SU-DHL-6 (cell line): ENCODE measurements around the gene CSPG5.

Source experiments
- H2AFZ ChIP-seq: fragments of 200-600 bp; sonication (generic); 2 replicates; pipeline ENCODE4 v1.6.1; 2014; ENCODE audit warnings: low read depth, mild to moderate bottlenecking, moderate library complexity, mixed read lengths, antibody characterized with exemption, low read length; ENCODE audit not compliant: severe bottlenecking
- H3F3A ChIP-seq: fragments of 200-600 bp; shearing (Covaris generic); 2 replicates; pipeline ENCODE4 v1.6.0; 2016; ENCODE audit warnings: antibody characterized with exemption, mild to moderate bottlenecking; ENCODE audit not compliant: insufficient read depth
- H3K27ac ChIP-seq: fragments of 200-600 bp; sonication (generic); 2 replicates; pipeline ENCODE4 v1.5.1; 2016; ENCODE audit warnings: low read depth, mild to moderate bottlenecking, low read length, moderate library complexity, mixed read lengths
- H3K27me3 ChIP-seq: fragments of 200-600 bp; sonication (generic), shearing (Covaris generic); 2 replicates; pipeline ENCODE4 v1.6.0; 2014; ENCODE audit warnings: mild to moderate bottlenecking, low read length
- H3K36me3 ChIP-seq: fragments of 200-600 bp; sonication (generic); 2 replicates; pipeline ENCODE4 v1.6.1; 2014; ENCODE audit warnings: mild to moderate bottlenecking, low read length, mixed read lengths
- H3K4me2 ChIP-seq: fragments of 300-600, 200-600 bp; shearing (Covaris generic), sonication (generic); 2 replicates; pipeline ENCODE4 v1.6.0; 2014; ENCODE audit warnings: low read length, low read depth, mild to moderate bottlenecking; ENCODE audit not compliant: poor library complexity, severe bottlenecking
- H3K4me3 ChIP-seq: fragments of 200-600 bp; sonication (generic); 2 replicates; pipeline ENCODE4 v1.5.1; 2014; ENCODE audit warnings: antibody characterized with exemption, low read length, mild to moderate bottlenecking, mixed read lengths; ENCODE audit not compliant: insufficient read depth, poor library complexity, severe bottlenecking
- H3K79me2 ChIP-seq: fragments of 200-600 bp; sonication (generic); 2 replicates; pipeline ENCODE4 v1.6.1; 2014; ENCODE audit warnings: mild to moderate bottlenecking, low read length, moderate library complexity; ENCODE audit not compliant: insufficient read depth
- H3K9ac ChIP-seq: fragments of 200-600 bp; sonication (generic); 2 replicates; pipeline ENCODE4 v1.7.0; 2014; ENCODE audit warnings: mild to moderate bottlenecking, low read length
- H3K9me2 ChIP-seq: fragments of 200-600 bp; sonication (generic); replicated peaks from 2 replicates; pipeline ENCODE4 v1.6.1; 2014; ENCODE audit warnings: low read length; ENCODE audit not compliant: insufficient read depth
- H3K9me3 ChIP-seq: fragments of 200-600 bp; sonication (generic); 2 replicates; pipeline ENCODE4 v1.6.1; 2014; ENCODE audit warnings: low read length, mixed read lengths; ENCODE audit not compliant: insufficient read depth
- H4K20me1 ChIP-seq: fragments of 200-600 bp; sonication (generic); 2 replicates; pipeline ENCODE4 v1.6.1; 2014; ENCODE audit warnings: low read depth, mild to moderate bottlenecking, antibody characterized with exemption, low read length, moderate library complexity, mixed read lengths
- CTCF ChIP-seq: fragments of 200-600 bp; sonication (generic); IDR thresholded peaks from one replicate; pipeline ENCODE4 v1.5.1; 2017; ENCODE audit warnings: antibody characterized with exemption, mild to moderate bottlenecking, low read length, moderate library complexity; ENCODE audit not compliant: insufficient read depth, poor library complexity, severe bottlenecking
- EZH2phosphoT487 ChIP-seq: fragments of 200-600 bp; sonication (generic), shearing (Covaris generic); conservative IDR thresholded peaks from 2 replicates; pipeline ENCODE4 v1.6.1; 2018; ENCODE audit warnings: mild to moderate bottlenecking, antibody characterized with exemption, low read length, moderate library complexity, mixed read lengths

The CSPG5 gene

GRCh38 chr3:47523310-47524073 is 55.2 kb downstream of the CSPG5 start:
- H2AFZ ChIP-seq, result no peak overlapping the region
- TF ChIP-seq CTCF (no peak), EZH2phosphoT487 (no peak)

GRCh38 chr3:47522082-47522987 is 56.3 kb downstream of the CSPG5 start:
- no peaks in the 10 kb centered on the region for H4K20me1 ChIP-seq
- peak; percentile 82 for TF ChIP-seq CTCF
- TF ChIP-seq EZH2phosphoT487, result no peak
- H2AFZ ChIP-seq, result peak overlapping the region; percentile 87
- no peaks in the 10 kb centered on the region for H3K36me3 ChIP-seq
- no peaks in the 10 kb centered on the region for H3K9me2 ChIP-seq
- no peak overlapping the region for H3K27ac ChIP-seq
- H3F3A ChIP-seq, result no peaks in the 10 kb centered on the region
- H3K27me3 ChIP-seq, result no peaks in the 10 kb centered on the region
- no peaks in the 10 kb centered on the region for H3K79me2 ChIP-seq
- H3K4me3 ChIP-seq, result no peak overlapping the region
- no peak overlapping the region for H3K4me2 ChIP-seq
- H3K9ac ChIP-seq, result peak overlapping the region; percentile 35; the same call in 1 of the 2 replicates
- no peaks in the 10 kb centered on the region for H3K9me3 ChIP-seq

More at GRCh38 chr3:47523310-47524073, 55.2 kb downstream of the CSPG5 start:
- Histone ChIP-seq H3K79me2 (no peaks in the 10 kb centered on the region), H3K9me3 (no peaks in the 10 kb centered on the region), H3K36me3 (no peaks in the 10 kb centered on the region), H3K27me3 (no peaks in the 10 kb centered on the region), H3K27ac (no peak overlapping the region), H3F3A (no peaks in the 10 kb centered on the region), H3K4me2 (no peak overlapping the region), H3K4me3 (no peak overlapping the region), H3K9ac (no peak overlapping the region), H3K9me2 (no peaks in the 10 kb centered on the region), H4K20me1 (no peaks in the 10 kb centered on the region)

GRCh38 chr3:47520756-47521155 is 57.9 kb downstream of the CSPG5 start:
- Histone ChIP-seq H3K36me3 (no peaks in the 10 kb centered on the region), H3F3A (peaks cover 3% of the 10 kb centered on the region; the same call in 1 of the 2 replicates), H3K9ac (no peak overlapping the region), H3K4me3 (no peak overlapping the region), H4K20me1 (no peaks in the 10 kb centered on the region), H3K9me2 (no peaks in the 10 kb centered on the region), H3K9me3 (no peaks in the 10 kb centered on the region), H3K27ac (no peak overlapping the region), H3K4me2 (no peak overlapping the region), H3K27me3 (no peaks in the 10 kb centered on the region), H2AFZ (no peak overlapping the region), H3K79me2 (no peaks in the 10 kb centered on the region)
- TF ChIP-seq EZH2phosphoT487, result no peak
- no peak for TF ChIP-seq CTCF
